ENCODE measurements around the gene PMPCA. TPM values are rescaled to one million over a fixed set of nuclear protein-coding genes. Genes with fewer than 3 reads are reported as not detected.
A peak's percentile ranks its signal among the peaks of the same experiment; 100 is the strongest.

Gene PMPCA
- total and polyA plus RNA-seq, 2 donors = 15.1 to 43.7 TPM

DNA sequence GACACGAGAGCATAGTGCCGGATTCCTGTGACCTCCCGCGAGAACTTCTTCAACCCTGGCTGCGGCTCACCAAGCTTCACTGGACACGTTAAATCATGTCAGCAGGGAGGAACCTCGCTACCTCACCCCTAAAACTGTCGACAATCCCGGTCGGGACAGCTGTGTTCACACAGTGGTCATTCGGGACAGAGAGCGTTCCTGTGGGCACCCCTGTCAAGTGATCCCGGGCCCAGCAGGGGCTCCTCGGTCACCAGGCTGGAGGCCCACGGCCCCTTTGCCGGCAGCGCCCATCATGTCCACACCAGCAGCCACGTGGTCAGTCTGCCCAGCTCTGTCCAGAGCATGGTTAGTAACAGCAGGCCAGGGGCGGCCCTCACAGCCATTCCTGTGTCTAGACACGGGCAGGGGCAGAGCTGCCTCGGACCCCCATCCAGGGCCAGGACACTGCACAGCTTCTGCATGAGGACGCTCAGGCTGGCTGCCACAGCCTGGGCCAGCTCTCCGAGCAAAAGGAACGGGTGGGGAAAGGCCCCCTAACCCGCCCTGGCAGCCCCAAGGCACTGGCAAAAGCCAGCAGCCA is 25.7 kb downstream of the PMPCA start:
- no peaks in the 10 kb centered on the region for H3K4me1 ChIP-seq (ENCODE audit: insufficient read depth)
- H3K36me3 ChIP-seq (ENCODE audit: insufficient read depth) = no peaks in the 10 kb centered on the region
- 94% methylated on average over 25 of the region's 25 CpGs for WGBS
- no peak for DNase-seq (ENCODE audit: extremely low spot score)
- no peak overlapping the region for H3K4me3 ChIP-seq (ENCODE audit: low read depth, low read length)
- H3K27ac ChIP-seq (ENCODE audit: low read depth) = no peak overlapping the region

DNA sequence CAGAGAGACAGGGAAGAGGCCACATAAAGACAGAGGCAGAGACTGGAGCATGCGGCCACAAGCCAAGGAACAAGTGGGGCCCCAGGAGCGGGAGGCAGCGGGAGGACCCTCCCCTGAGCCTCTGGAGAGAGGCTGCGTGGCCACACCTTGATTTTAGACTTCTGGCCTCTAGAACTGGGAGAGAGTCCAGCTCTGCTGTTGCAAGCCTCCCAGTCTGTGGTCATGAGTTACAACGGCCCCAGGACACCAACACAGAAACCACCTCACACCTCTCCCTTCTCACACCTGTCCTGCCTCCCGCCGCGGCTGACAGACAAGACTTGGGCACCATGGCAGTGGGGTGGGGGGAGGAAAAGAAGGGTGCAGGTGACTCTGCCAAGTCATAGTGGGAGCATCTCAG is 27.0 kb downstream of the PMPCA start:
- 61% methylated on average over 8 of the region's 8 CpGs for WGBS
- H3K27ac ChIP-seq (ENCODE audit: low read depth) = no peak overlapping the region
- no peaks in the 10 kb centered on the region for H3K4me1 ChIP-seq (ENCODE audit: insufficient read depth)
- H3K4me3 ChIP-seq (ENCODE audit: low read depth, low read length) = peak overlapping the region; percentile 85
- no peaks in the 10 kb centered on the region for H3K36me3 ChIP-seq (ENCODE audit: insufficient read depth)
- no peak for DNase-seq (ENCODE audit: extremely low spot score)

DNA sequence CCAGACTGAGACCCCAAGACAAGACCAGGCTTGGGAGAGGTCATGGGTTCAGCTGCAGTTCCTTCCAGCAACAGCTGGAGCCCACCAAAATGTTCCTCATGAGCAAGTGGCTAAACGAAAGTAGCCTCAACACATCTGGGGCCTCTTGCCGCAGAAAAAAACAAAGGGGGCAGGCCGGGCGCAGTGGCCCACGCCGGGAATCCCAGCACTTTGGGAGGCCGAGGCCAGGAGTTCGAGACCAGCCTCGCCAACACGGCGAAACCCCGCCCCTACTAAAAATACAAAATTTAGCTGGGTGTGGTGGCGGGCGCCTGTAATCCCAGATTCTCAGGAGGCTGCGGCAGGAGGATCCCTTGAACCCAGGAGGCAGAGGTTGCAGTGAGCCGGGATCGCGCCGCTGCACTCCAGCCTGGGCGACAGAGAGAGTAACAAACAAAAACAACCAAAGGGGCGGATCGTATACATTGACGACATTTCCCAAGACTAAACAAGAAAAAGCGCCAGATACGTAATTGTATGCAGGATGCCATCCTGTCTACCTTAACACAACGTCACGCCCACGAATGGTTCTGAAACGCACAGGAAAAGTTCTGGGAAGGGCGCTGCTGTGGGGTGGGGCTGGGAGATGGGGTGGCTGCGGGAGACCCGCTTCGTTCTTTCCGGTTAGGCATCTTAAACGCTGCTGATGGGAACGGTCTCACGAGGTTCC is 27.5 kb downstream of the PMPCA start:
- peak overlapping the region; percentile 85 for H3K4me3 ChIP-seq (ENCODE audit: low read depth, low read length)
- no peaks in the 10 kb centered on the region for H3K4me1 ChIP-seq (ENCODE audit: insufficient read depth)
- H3K36me3 ChIP-seq (ENCODE audit: insufficient read depth) = no peaks in the 10 kb centered on the region
- WGBS = 43% methylated on average over 37 of the region's 37 CpGs
- no peak overlapping the region for H3K27ac ChIP-seq (ENCODE audit: low read depth)
- DNase-seq (ENCODE audit: extremely low spot score) = no peak

DNA sequence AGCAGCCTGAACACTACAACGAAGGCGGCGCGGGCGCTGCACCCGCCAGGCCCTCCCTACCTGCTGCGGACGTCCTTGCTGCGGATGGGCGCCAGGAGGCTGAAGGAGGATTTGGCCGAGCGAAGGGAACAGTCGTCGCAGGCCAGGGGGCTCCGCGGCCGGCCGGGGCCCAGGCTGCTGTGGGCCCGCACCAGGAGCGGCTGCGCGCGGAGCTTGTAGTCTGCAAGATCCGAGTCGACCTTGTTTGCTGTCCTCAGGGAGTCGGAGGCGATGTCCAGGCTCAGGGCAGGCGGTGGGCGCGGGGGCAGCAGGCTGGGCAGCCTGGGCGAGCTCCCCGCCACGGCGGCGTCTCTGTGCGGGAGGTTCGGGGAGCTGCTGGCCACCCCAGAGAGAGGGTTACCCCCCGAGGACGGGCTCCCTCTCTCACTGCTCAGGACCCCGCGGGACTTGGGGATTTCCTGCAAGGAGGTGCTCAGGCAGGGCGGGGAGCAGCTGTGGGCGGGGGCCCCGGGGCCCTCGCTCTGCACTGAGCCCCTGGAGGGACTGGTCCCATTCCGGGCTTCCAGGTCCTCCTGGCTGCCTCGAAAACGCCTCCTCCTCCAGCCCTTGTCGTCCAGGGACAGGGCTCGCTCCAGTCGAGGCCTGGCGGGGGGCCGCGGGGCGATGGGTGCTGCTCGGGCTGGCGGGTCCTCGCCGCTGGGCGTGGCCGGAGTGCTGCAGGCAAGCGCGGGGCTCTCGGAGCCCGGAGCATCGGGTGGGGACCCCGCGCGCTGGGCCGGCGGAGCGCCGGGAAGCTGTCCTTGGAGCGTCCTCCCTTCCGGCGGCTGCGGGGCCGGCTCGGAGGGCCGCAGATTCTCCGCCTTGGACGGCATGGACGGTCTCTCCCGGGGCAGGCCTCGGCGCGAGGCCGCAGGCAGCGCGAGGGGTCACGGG is 28.4 kb downstream of the PMPCA start:
- Histone ChIP-seq H3K4me3 (ENCODE audit: low read depth, low read length) (peak overlapping the region; percentile 85), H3K27ac (ENCODE audit: low read depth) (peak overlapping the region; percentile 23), H3K4me1 (ENCODE audit: insufficient read depth) (no peaks in the 10 kb centered on the region), H3K36me3 (ENCODE audit: insufficient read depth) (no peaks in the 10 kb centered on the region)
- under 1% methylated on average over 91 of the region's 91 CpGs for WGBS
- no peak for DNase-seq (ENCODE audit: extremely low spot score)

DNA sequence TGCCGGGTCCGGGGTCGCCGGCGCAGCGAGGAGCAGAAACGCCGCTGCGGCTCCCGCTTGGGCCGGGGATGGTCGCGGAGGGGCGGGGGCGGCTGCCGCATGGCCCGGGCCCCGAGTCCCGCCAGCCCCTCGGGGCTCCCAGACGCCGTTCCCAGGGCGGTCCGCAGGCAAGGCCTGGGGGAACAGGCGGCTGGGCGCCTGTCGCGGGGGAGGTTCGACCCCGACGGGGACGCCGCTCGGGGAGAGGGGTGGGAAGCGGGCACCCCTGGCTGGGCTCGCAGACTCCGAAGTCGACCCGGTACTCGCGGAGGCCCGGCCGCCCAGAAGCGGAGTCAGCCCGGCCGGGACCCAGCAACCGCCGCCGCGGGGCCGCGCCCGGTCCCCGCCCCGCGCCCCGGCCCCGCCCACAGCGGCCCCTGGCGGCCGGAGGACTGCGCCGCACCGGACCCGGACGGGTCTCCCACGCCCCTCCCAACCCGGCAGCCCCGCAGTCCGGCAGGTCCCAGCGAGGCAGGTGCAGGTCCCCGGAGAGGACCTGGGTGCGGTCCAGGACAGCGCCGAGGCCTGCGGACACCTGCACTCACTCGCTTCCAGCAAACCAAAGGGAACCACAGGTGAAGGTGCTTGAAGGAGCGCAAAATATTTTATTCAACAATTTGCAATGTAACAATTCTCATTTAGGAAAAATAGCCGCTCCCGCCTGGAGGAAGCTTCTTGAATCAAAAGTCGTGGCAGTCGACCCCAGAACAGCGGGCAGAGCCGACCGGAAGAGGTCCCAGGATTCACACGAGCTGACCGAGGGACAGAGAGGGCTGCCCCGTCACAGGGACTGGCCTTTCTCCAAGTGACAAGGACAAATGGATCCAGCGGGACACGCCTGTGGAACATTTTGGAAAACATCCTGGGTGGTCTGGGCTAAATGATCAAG is 29.3 kb downstream of the PMPCA start, which contains the start of gene INPP5E:
Gene INPP5E (minus strand): TSS at position 365 of the 928 bp plus-strand sequence. CDS start 426 bp downstream, outside the sequence.
- peak within 1 kb of the TSS; percentile 85 for H3K4me3 ChIP-seq (ENCODE audit: low read depth, low read length)
- 8% methylated on average over 90 of the region's 90 CpGs for WGBS
- H3K4me1 ChIP-seq (ENCODE audit: insufficient read depth) = no peaks in the 10 kb centered on the region
- peak within 1 kb of the TSS; percentile 23 for H3K27ac ChIP-seq (ENCODE audit: low read depth)
- H3K36me3 ChIP-seq (ENCODE audit: insufficient read depth) = no peaks in the 10 kb centered on the region
- DNase-seq (ENCODE audit: extremely low spot score) = no peak

DNA sequence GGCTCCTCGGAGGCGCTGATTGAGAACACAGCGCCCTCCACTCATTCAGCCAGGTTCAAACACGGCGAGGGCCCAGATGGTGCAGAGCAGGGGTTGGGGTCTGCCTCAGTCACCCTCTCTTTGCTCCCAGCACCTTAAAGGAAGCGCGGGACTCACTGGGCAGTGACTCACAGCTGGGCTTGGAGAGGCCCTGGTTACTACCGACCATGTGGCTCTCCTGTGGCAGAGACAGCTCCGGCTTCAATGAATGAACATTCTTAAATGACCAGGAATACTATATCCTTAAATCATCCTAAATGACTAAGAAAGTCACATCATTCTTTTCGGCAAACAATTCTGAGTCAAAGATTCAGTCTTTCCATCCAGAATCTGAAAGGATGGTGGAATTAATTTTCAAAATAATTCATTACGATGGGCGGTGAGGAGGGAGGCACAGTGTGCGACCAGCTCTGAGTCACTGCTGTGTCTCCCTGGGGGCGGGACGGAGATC is 30.8 kb downstream of the PMPCA start:
- 92% methylated on average over 15 of the region's 15 CpGs for WGBS
- Histone ChIP-seq H3K27ac (ENCODE audit: low read depth) (no peak overlapping the region), H3K36me3 (ENCODE audit: insufficient read depth) (no peaks in the 10 kb centered on the region)

DNA sequence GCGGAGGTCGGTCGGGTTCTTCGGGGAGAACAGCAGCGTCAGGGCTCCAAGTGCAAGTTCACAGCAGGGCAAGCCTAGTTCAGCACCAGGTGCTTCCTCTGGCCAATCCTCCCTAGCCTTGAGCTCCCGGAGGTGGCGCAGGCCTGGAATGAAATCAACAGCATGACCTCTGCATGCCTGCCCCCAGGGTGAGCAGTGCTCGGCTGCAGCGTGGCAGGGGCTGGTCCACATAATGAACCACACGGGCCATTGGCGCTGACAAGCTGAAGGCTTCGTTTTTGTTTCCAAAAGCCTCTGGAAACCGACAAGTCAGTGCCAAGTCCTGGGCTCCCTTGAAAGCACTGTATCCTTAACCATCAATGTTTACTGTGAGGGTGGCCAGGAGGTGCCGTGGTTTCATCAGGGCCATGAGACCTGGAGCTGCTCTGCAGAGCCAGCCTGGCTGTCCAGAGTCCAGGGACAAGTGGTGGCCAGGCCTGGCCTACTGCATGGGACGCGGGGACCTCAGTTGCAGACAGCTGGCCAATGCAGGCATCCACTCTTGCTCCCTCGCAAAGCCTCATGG is 31.3 kb downstream of the PMPCA start:
- 82% methylated on average over 17 of the region's 17 CpGs for WGBS
- Histone ChIP-seq H3K27ac (ENCODE audit: low read depth) (no peak overlapping the region), H3K4me3 (ENCODE audit: low read depth, low read length) (no peak overlapping the region), H3K36me3 (ENCODE audit: insufficient read depth) (no peaks in the 10 kb centered on the region), H3K4me1 (ENCODE audit: insufficient read depth) (no peaks in the 10 kb centered on the region)
- no peak for DNase-seq (ENCODE audit: extremely low spot score)

More for the DNA sequence above, 30.8 kb downstream of the PMPCA start:
- no peaks in the 10 kb centered on the region for H3K4me1 ChIP-seq (ENCODE audit: insufficient read depth)
- no peak for DNase-seq (ENCODE audit: extremely low spot score)
- H3K4me3 ChIP-seq (ENCODE audit: low read depth, low read length) = no peak overlapping the region

DNA sequence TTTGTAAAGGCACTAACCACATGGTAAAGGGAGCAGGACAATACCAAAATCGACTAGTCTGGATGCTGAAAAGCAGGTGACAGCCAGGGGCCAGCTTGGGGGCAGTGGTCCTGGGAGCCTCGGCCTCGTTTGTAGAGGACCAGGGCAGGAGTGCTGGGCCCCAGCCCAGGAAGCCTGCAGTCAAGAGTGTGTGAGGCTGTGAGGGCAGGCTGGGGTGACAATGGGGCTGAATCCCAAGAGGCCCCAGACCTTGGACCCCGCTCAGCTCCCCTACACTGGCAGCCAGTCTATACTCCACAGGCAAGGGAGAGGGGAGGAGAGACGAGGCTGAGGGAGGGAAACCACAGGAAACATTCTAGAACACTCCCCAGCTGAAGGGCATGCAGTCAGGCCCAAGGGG is 31.8 kb downstream of the PMPCA start:
- Histone ChIP-seq H3K4me1 (ENCODE audit: insufficient read depth) (no peaks in the 10 kb centered on the region), H3K27ac (ENCODE audit: low read depth) (no peak overlapping the region), H3K36me3 (ENCODE audit: insufficient read depth) (no peaks in the 10 kb centered on the region), H3K4me3 (ENCODE audit: low read depth, low read length) (no peak overlapping the region)
- WGBS = 80% methylated on average over 5 of the region's 5 CpGs
- DNase-seq (ENCODE audit: extremely low spot score) = no peak

DNA sequence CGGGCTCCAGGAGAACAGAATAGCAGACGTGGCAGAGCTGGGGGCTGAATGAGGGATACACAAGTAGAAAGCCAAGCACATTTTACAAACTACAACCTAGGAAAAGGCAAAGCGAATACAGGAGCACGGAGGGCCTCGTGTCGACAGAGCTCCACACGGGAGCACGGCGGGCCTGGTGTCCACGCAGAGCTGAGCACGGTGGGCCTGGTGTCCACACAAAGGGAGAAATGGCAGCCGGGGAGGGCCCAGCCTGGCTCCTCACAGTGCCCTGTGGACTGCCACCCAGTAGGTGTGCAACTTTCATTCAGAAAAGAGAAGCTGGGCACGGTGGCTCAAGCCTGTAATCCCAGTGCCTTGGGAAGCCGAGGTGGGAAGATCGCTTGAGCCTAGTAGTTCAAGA is 32.6 kb downstream of the PMPCA start:
- DNase-seq (ENCODE audit: extremely low spot score) = no peak
- no peaks in the 10 kb centered on the region for H3K4me1 ChIP-seq (ENCODE audit: insufficient read depth)
- no peak overlapping the region for H3K4me3 ChIP-seq (ENCODE audit: low read depth, low read length)
- WGBS = 93% methylated on average over 15 of the region's 15 CpGs
- no peaks in the 10 kb centered on the region for H3K36me3 ChIP-seq (ENCODE audit: insufficient read depth)
- H3K27ac ChIP-seq (ENCODE audit: low read depth) = no peak overlapping the region

DNA sequence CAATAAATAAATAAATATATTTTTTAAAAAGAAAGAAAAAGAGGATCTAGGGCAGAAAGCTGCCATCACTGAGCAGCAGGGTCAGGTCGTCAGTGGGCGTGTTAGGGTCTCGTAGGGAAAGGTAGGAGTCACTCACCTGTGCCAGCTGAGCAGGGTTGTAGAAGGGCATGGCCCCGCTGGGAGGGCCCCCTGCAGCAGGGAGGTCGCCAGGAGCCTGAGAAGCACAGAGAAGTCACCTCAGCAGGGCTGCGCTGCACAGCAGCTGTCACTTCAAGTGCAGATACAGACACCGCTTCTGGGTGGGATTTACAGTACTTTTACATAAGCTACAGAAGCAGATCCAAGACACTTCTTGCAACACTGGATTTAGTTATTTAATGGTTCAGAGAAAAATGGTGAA is 33.2 kb downstream of the PMPCA start:
- Histone ChIP-seq H3K4me3 (ENCODE audit: low read depth, low read length) (no peak overlapping the region), H3K27ac (ENCODE audit: low read depth) (no peak overlapping the region), H3K36me3 (ENCODE audit: insufficient read depth) (no peaks in the 10 kb centered on the region), H3K4me1 (ENCODE audit: insufficient read depth) (no peaks in the 10 kb centered on the region)
- DNase-seq (ENCODE audit: extremely low spot score) = no peak
- WGBS = 93% methylated on average over 7 of the region's 7 CpGs

DNA sequence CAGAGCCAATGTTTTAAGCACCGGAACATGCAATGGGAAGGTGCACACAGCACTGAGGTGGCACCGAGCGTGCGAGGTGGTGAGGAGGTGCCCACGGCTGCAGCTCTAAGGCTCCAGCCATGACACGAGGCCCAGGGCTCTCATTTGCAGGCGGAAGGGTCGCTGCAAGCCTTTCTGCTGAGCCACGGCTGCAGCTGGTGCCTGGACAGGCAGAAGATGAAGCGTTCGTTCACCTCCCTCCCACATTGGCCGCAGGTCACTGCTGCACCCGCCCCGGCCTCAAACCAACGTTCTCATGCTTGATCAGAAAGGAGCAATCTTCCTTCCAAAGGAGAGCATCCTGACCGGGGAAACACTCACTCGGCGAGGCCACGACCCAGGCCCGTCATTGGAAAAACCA is 33.6 kb downstream of the PMPCA start:
- no peaks in the 10 kb centered on the region for H3K4me1 ChIP-seq (ENCODE audit: insufficient read depth)
- DNase-seq (ENCODE audit: extremely low spot score) = no peak
- no peak overlapping the region for H3K27ac ChIP-seq (ENCODE audit: low read depth)
- WGBS = 94% methylated on average over 20 of the region's 20 CpGs
- H3K4me3 ChIP-seq (ENCODE audit: low read depth, low read length) = no peak overlapping the region
- H3K36me3 ChIP-seq (ENCODE audit: insufficient read depth) = no peaks in the 10 kb centered on the region

DNA sequence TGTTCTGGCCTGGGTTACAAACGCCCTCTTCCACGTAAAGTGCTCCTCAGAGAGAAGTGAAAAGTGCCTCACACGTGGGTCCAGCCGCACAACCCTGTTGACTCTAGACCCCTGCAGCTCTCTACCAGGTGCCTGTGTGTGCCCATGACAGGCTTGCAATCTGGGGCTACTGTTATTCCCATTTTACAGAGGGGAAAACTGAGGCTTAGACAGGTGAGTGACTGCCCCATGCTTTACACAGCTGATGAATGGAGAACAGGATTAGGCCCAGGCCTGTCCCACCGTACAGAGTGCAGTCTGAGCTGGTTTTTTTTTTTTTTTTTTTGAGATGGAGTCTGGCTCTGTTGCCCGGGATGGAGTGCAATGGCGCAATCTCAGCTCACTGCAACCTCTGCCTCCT is 35.3 kb downstream of the PMPCA start:
- Histone ChIP-seq H3K27ac (ENCODE audit: low read depth) (no peak overlapping the region), H3K36me3 (ENCODE audit: insufficient read depth) (no peaks in the 10 kb centered on the region), H3K4me1 (ENCODE audit: insufficient read depth) (no peaks in the 10 kb centered on the region), H3K4me3 (ENCODE audit: low read depth, low read length) (no peak overlapping the region)
- WGBS = 87% methylated on average over 7 of the region's 7 CpGs
- DNase-seq (ENCODE audit: extremely low spot score) = no peak
